Hindlimb muscle (tissue), 1 donor: ENCODE measurements around the gene SPATA6L. TPM values are rescaled to one million over a fixed set of nuclear protein-coding genes. Genes with fewer than 3 reads are reported as not detected.

Experiments used
- DNase-seq: peaks from one replicate; pipeline ENCODE4 v3.0.0-alpha.2; 2013
- polyA plus RNA-seq: library from polyadenylated mRNA; unstranded; fragments of 120-200 nt; gene quantifications from one replicate; pipeline ENCODE4 v1.2.1, GENCODE V29; 2013; ENCODE audit not compliant: insufficient read length

SPATA6L gene
- polyA plus RNA-seq, 1 donor = 0.53 TPM

- peak; percentile 15 for DNase-seq
Observed at GRCh38 chr9:4548811-4549725, 117.2 kb downstream of the SPATA6L start.

Other genes with a start within 250 kb of the SPATA6L start
- gene SLC1A1, start 176.0 kb downstream of the SPATA6L start, polyA plus RNA-seq = 0.26 TPM
- 4.6 TPM for gene PLPP6, start 4.2 kb downstream of the SPATA6L start, polyA plus RNA-seq
- 24.4 TPM for gene CDC37L1, start 13.1 kb upstream of the SPATA6L start, polyA plus RNA-seq
- gene AK3, start 74.7 kb upstream of the SPATA6L start, polyA plus RNA-seq = 43.6 TPM
- 17.4 TPM for gene RCL1, start 126.5 kb upstream of the SPATA6L start, polyA plus RNA-seq